T-helper 22 cell (primary cell): ENCODE measurements around the gene FOXL2.
"Not testable (repeated sequence)": the region's sequence is repeated elsewhere in the genome, so short reads cannot be mapped to it uniquely, and the experiment has no call there.

Experiments used
- DNase-seq: peaks from one replicate; pipeline ENCODE4 v3.0.0-alpha.2; 2020; ENCODE audit warnings: low read depth

Gene FOXL2

GRCh38 chr3:138933068-138933668, 13.8 kb downstream of the FOXL2 start:
- no peak for DNase-seq

GRCh38 chr3:138928727-138929372, 18.1 kb downstream of the FOXL2 start:
- no peak for DNase-seq

DNA sequence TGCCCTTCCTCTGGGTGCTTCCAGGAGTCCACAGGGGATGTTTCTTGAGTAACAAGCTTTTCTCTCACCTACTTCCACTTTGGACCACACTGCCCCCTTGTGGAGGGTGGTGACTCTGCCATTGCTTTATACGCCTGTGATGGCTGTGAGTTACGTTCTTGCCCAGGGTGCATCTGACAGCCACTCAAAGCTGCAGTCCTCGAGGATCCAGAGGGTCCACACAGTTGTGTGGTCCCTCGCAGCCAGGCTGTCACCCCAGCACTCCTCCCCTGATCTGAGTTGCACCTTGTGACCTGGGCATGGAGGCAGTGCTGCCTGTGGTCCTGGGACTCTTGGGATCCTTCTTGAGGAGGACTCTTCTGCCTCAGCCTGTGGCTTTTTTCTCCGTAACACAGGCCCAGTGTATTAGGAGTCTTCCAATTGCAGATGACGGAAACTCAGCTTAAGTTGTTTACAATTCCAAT, 23.4 kb downstream of the FOXL2 start:
- peak; percentile 50 for DNase-seq

DNA sequence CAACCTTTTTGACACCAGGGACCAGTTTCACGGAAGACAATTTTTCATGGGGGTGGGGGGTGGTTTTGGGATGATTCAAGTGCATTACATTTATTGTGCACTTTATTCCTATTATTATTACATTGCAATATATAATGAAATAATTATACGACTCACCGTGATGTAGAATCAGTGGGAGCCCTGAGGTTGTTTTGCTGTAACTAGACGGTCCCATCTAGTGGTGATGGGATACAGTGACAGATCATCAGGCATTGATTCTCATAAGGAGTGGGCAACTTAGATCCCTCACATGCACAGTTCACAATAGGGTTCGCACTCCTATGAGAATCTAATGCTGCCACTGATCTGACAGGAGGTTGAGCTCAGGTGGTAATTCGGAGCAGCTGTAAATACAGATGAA, 24.5 kb downstream of the FOXL2 start:
- not testable (repeated sequence) for DNase-seq

DNA sequence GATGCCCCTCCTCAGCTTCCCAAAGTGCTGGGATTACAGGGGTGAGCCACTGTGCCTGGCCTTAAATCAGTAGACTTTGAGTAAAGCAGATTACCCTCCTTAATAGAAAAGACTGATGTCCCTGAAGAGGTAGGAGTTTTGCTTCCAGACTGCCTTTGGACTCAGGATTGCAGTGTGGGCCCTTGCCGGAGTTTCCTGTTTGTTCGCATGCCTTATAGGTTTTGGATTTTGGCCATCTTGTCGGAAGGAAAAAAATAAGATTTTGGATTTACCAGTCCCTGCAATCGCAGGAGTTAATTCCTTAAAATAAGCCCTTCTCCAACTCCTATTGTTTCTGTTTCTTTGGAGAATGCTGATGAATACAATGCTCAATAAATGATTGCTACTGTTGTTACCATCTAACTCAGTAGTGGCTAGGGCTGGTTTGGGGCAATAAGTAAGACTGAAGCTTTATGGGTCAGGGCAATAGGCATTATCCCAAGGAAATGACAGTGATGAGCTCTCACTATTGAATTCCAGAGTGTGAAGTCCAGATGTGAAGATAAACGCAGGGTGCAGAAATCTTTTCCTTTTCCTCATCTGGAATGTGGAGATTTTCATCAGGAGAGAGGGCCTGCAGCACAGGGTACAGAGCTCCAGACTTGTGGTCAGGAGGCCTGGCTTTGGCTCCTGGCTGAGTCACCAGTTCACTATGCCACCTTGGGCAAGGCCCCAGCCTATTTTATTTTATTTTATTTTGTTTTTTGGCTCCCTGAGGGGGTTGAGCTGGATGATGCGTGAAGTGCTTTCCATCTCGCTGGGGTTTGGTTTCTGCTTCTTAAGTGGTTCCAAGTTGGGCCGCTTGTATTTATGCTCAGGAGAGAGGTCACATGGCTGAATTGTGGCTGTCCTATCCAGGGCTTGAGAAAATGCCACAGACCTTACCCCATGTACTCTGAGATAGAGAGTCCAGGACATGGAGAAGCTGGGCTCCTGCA, 25.3 kb downstream of the FOXL2 start:
- DNase-seq: no peak

GRCh38 chr3:138919325-138919724, 27.6 kb downstream of the FOXL2 start:
- no peak for DNase-seq

DNA sequence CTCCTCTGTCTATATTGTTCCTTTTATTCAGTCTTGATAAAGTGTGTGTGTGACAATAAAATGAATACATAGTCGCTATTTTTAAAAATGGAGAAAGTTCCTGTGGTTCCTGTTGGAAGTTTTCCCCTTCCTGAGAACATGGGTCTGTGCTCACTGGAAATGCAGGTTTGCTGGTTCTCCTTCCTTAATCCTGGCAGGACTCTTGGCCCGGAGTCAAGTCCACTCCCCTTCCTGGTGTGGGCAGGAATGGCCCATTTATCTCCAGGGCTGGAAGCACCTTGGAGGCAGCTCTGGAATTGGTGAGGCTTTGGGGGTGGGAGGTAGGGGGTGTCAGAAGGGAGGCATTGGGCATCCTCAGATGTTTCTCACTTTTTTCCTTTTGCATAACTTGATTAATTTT, 30.1 kb downstream of the FOXL2 start:
- no peak for DNase-seq

- DNase-seq: peak; percentile 51
These were observed 31.1 kb downstream of the FOXL2 start for GRCh38 chr3:138915503-138916498.

GRCh38 chr3:138914870-138915502, 32.0 kb downstream of the FOXL2 start:
- no peak for DNase-seq

DNA sequence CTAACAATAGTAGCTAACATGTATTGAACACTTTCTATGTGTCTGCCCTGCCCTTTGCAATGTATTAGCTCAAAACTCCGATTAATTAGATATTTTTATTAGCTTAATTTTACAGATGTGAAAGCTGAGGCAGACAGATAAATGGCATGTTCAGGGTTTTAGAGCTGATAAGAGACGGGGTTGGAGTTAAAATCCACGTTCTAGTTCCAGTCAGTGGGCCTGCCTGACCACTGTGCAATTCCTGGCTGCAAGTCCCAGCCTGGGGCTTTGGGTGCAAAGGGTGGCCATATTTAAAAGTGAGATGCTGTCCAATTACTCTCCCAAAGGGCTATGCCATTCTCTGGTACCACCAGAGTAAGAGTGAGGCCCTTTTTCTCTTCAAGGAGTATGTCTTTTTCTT, 33.2 kb downstream of the FOXL2 start:
- no peak for DNase-seq

DNA sequence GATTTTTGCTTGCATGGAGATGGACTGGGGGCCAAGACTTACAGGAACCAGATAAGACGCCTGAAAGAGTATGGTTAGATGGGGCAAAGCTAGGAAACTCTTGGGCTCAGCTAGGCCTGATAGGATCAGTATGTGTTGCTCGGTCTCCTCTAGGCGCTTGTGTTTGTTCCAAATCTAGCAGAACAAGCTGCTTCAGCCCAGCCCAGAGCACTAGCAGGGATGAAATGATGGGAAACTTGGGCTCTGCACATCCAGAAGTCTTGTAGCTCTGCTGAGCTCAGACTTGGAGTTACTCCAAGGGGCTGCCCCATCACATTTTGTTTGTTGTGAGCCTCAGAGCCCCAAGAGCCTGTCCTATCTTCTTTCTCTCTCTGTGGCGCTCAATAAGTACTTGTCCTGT, 34.7 kb downstream of the FOXL2 start:
- DNase-seq: no peak

- DNase-seq: no peak
These were observed 35.3 kb downstream of the FOXL2 start for GRCh38 chr3:138911621-138912020.

GRCh38 chr3:138909904-138910303, 37.0 kb downstream of the FOXL2 start:
- DNase-seq: no peak

DNA sequence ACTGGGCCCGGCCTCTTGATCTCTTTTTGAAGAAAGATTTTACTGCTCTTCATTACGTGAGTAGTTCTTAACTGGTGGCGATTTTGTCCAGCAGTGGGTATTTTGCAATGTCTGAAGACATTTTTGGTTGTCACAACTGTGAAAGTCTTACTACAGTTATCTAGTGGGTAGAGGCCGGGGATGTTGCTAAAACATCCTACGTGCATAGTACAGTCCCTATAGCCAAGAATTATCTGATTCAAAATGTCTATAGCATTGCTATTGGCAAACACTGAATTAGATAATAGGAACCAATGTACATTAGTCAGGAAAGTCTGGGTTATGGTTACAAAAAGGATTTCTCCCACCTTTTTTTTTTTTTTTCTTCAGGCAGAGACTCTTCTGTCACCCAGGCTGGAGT, 38.1 kb downstream of the FOXL2 start:
- DNase-seq: no peak

GRCh38 chr3:138907539-138907938, 39.4 kb downstream of the FOXL2 start:
- DNase-seq: no peak

DNA sequence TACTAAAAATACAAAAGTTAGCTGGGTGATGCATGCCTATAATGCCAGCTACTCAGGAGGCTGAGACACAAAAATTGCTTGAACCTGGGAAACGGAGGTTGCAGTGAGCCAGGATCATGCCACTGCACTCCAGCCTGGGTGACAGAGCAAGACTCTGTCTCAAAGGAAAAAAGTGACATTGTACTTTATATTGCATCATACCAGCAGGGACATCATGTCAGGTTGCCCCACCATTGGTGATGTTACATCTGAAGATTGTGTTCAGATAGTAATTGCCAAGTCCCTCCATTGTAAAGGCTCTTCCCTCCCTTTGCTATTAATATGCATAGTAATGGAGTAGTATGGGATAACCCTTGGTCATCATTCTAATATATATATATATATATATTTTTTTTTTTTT, 44.8 kb downstream of the FOXL2 start:
- no peak for DNase-seq

DNA sequence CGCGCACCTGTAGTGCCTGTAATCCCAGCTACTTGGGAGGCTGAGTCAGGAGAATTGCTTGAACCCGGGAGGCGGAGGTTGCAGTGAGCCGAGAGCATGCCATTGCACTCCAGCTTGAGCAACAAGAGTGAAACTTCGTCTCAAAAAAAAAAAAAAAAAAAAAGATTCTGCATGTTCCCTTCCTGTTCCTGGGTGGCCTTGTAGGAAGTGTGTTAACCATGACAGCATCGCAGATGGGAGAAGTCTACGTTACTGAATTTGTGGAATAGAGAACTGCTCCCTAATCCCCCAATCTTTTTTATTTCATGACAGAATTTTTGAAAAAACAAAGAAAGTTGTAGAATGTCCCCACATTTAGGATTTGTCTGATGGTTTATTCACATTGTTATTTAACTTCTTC, 45.4 kb downstream of the FOXL2 start:
- DNase-seq: no peak

GRCh38 chr3:138899351-138899991, 47.5 kb downstream of the FOXL2 start:
- DNase-seq: no peak

GRCh38 chr3:138898708-138899107, 48.2 kb downstream of the FOXL2 start:
- no peak for DNase-seq

GRCh38 chr3:138898301-138898700, 48.6 kb downstream of the FOXL2 start:
- no peak for DNase-seq
